ENCODE measurements around the gene PHLDB3.
"Not testable (repeated sequence)": the region's sequence is repeated elsewhere in the genome, so short reads cannot be mapped to it uniquely, and the experiment has no call there.

PHLDB3 gene

GRCh38 chr19:43466793-43467192 is 37.8 kb downstream of the PHLDB3 start:
- DNase-seq, result no peak

- no peak for DNase-seq
Observed at GRCh38 chr19:43465468-43466120, 39.0 kb downstream of the PHLDB3 start, which contains the start of gene LYPD3. TSS of gene LYPD3 (minus strand) at chr19:43465608. CDS start at chr19:43465571, 37 bp downstream.

GRCh38 chr19:43464134-43464775 is 40.3 kb downstream of the PHLDB3 start:
- peak; percentile 11 to 63 for DNase-seq

GRCh38 chr19:43463381-43464133 is 41.0 kb downstream of the PHLDB3 start:
- DNase-seq, result peak; percentile 62 to 88

GRCh38 chr19:43462785-43463380 is 41.7 kb downstream of the PHLDB3 start:
- no peak for DNase-seq

- no peak for DNase-seq
Observed at GRCh38 chr19:43462383-43462782, 42.2 kb downstream of the PHLDB3 start.

GRCh38 chr19:43461303-43461702 is 43.2 kb downstream of the PHLDB3 start:
- no peak for DNase-seq

- no peak for DNase-seq
Observed at GRCh38 chr19:43460362-43461016, 44.1 kb downstream of the PHLDB3 start.

- DNase-seq, result no peak
Observed at GRCh38 chr19:43457809-43458208, 46.7 kb downstream of the PHLDB3 start.

- DNase-seq, result no peak
Observed at GRCh38 chr19:43455321-43456113, 49.0 kb downstream of the PHLDB3 start.

GRCh38 chr19:43454031-43454430 is 50.5 kb downstream of the PHLDB3 start:
- DNase-seq, result no peak

- no peak for DNase-seq
Observed at GRCh38 chr19:43452582-43452981, 52.0 kb downstream of the PHLDB3 start.

GRCh38 chr19:43450545-43450997 is 54.0 kb downstream of the PHLDB3 start:
- DNase-seq, result no peak

- DNase-seq, result no peak
Observed at GRCh38 chr19:43447655-43448054, 56.9 kb downstream of the PHLDB3 start.

GRCh38 chr19:43446746-43447489 is 57.6 kb downstream of the PHLDB3 start:
- DNase-seq, result peak; percentile 69 to 77

- DNase-seq, result no peak
Observed at GRCh38 chr19:43445426-43445825, 59.1 kb downstream of the PHLDB3 start.

- DNase-seq, result no peak
Observed at GRCh38 chr19:43444531-43445287, 59.8 kb downstream of the PHLDB3 start.

- DNase-seq, result not testable (repeated sequence)
Observed at GRCh38 chr19:43444091-43444490, 60.5 kb downstream of the PHLDB3 start.

- DNase-seq, result no peak
Observed at GRCh38 chr19:43441716-43442115, 62.8 kb downstream of the PHLDB3 start.

- no peak for DNase-seq
Observed at GRCh38 chr19:43439709-43440063, 64.9 kb downstream of the PHLDB3 start.
